Epithelial cell of umbilical artery (primary cell): ENCODE measurements around the gene IZUMO1R. TPM values are rescaled to one million over a fixed set of nuclear protein-coding genes. Genes with fewer than 3 reads are reported as not detected.

Experiments
- total RNA-seq: library from RNA; depleted of rRNA; stranded (reverse); fragments of >200 nt; gene quantifications from 2 replicates; pipeline ENCODE4 v1.2.3, GENCODE V29; 2014

The IZUMO1R gene
- not detected in 2 replicates for total RNA-seq

DNA sequence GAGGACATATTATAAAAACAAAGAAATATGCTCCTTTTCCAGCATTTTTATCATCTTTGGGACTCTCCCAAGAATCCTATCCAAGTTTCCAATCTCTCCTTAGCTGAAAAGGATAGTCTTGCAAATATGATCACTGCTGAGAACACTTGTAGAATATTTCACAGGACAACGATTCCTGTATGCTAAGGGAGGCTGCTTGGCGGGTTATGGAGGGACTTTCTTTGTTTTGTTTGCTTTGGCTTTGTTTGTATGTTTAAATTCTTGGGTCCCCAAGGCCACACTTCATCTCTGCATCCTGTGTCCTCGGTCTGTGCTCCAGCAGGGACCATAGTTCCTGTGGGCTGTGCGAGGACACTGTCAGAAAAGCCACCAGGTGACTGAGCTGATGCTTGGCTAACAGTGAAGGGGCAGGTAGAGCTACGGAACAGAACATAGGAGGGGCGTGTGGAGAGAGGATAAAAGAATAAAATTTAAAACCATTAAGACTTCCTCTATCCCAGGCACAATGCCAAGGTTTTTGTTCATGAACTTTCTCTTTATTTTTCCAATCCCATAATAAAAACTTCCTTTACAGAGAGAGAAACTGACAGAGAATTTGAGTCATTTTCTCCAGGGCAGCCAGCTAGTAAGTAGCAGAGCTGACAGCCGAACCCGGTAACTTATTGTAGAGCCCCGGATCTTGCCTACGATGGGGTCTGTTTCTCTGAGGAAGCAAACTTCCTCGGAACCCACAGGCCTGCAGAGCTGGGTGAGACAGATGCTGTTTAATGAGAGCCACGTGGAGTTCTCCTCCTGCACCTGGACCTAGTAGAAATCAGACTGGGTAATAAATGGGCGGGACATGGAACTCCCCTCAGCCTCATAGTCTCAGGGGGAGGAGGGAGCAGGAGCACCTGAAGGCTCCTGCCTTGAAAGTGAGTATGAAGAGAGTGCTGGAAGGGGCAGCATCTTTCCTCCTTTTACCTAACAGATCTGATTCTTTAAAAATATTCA is at the start of gene IZUMO1R:
Gene IZUMO1R (plus strand): TSS at position 615 of the 993 bp plus-strand sequence. CDS start 1,057 bp downstream, outside the sequence.

Other genes with a start within 250 kb of the IZUMO1R start
- 21.7 and 25.7 TPM in 2 replicates for gene PANX1, start 175.7 kb upstream of the IZUMO1R start, total RNA-seq
- not detected in 2 replicates for gene GPR83, start 96.8 kb downstream of the IZUMO1R start, total RNA-seq
- gene MRE11, start 189.3 kb downstream of the IZUMO1R start, total RNA-seq, result 13.6 and 20.2 TPM in 2 replicates
- gene ANKRD49, start 189.4 kb downstream of the IZUMO1R start, total RNA-seq, result 10.4 and 17.0 TPM in 2 replicates
- not detected in 2 replicates for gene C11orf97, start 207.9 kb downstream of the IZUMO1R start, total RNA-seq
- gene FUT4, start 239.3 kb downstream of the IZUMO1R start, total RNA-seq, result 3.9 and 4.1 TPM in 2 replicates